Measurements from ENCODE around the gene KTN1.

- TF ChIP-seq CTCF (IDR thresholded peaks at IDR 0.05): no peak
- no peak for TF ChIP-seq EZH2 (IDR thresholded peaks at IDR 0.05)
Observed at GRCh38 chr14:55603401-55603953, 23.5 kb downstream of the KTN1 start.

Measured in neural progenitor cell (in vitro differentiated cells).